GM12878 (cell line): ENCODE measurements around the gene FMOD. TPM values are rescaled to one million over a fixed set of nuclear protein-coding genes. Genes with fewer than 3 reads are reported as not detected.

Source experiments
- BMI1 ChIP-seq: fragments of 450-650 bp; IDR thresholded peaks from 2 replicates; pipeline ENCODE4 v1.6.1; 2016; ENCODE audit warnings: mild to moderate bottlenecking, moderate library complexity, borderline replicate concordance
- CBFB ChIP-seq: IDR thresholded peaks from 2 replicates; pipeline ENCODE4 v1.6.1; 2016; ENCODE audit warnings: antibody characterized with exemption, low read depth
- NFIC ChIP-seq: IDR thresholded peaks from 2 replicates; pipeline ENCODE4 v1.6.1; 2012; ENCODE audit warnings: low read depth, mild to moderate bottlenecking, inconsistent platforms, low read length, moderate library complexity
- NRF1 ChIP-seq: conservative IDR thresholded peaks from 2 replicates; pipeline ENCODE4 v1.6.1; 2011; ENCODE audit warnings: mild to moderate bottlenecking, low read depth, low read length, improper control_type of control experiment
- POLR2A ChIP-seq: IDR thresholded peaks from 2 replicates; pipeline ENCODE4 v1.6.1; 2011; ENCODE audit warnings: low read depth, mild to moderate bottlenecking, low read length
- RAD21 ChIP-seq: IDR thresholded peaks from 2 replicates; pipeline ENCODE4 v1.6.1; 2011; ENCODE audit warnings: mild to moderate bottlenecking, low read depth, low read length, moderate library complexity; ENCODE audit not compliant: insufficient read depth
- RCOR1 ChIP-seq: conservative IDR thresholded peaks from 2 replicates; pipeline ENCODE4 v1.6.1; 2012; ENCODE audit warnings: low read depth, low read length, improper control_type of control experiment
- SREBF2 ChIP-seq: IDR thresholded peaks from 2 replicates; pipeline ENCODE4 v1.6.1; 2012; ENCODE audit warnings: mild to moderate bottlenecking, low read length
- YBX1 ChIP-seq: fragments of 450-650 bp; IDR thresholded peaks from 2 replicates; pipeline ENCODE4 v1.6.1; 2016; ENCODE audit warnings: antibody characterized with exemption
- polyA plus RNA-seq, 11 experiments: library from polyadenylated mRNA; depleted of rRNA in 4 of 11; unstranded in 6 of 11; stranded (reverse) in 5 of 11; fragments of >200 nt; fragmentation: Nextera tagmentation in 4 of 11; fragmentation: Illumina TruSeq in 1 of 11; extraction: Ambion mirVana in 4 of 11; extraction: Trizol in 1 of 11; gene quantifications; 1 replicate in 1 of 11; 2 replicates in 10 of 11; pipeline versions ENCODE4 v1.2.1 to v1.2.3, GENCODE V29; 2011 to 2016; ENCODE audit warnings: inconsistent platforms in 2 of 11, missing spikeins in 2 of 11, low read depth in 1 of 11
- total RNA-seq, 4 experiments: library from RNA; depleted of rRNA in 3 of 4; stranded (reverse); fragments of >200 nt in 3 of 4; fragmentation: Illumina TruSeq in 1 of 4; extraction: Trizol in 1 of 4; gene quantifications; 2 replicates each; pipeline versions ENCODE4 v1.2.1 to v1.2.3, GENCODE V29; 2013 to 2021
- TF ChIP-seq, protein P1 (sequence below), 3 experiments: IDR thresholded peaks in 2 of 3; conservative IDR thresholded peaks in 1 of 3; 2 replicates each; pipeline ENCODE4 v1.5.1; 2011; ENCODE audit warnings: low read depth in 3 of 3, low read length in 3 of 3, mild to moderate bottlenecking in 3 of 3, control low read depth in 2 of 3, moderate library complexity in 2 of 3, inconsistent platforms in 1 of 3, mixed read lengths in 1 of 3; ENCODE audit not compliant: control insufficient read depth in 2 of 3, insufficient read depth in 1 of 3; ENCODE audit errors: extremely low read depth in 1 of 3
- TF ChIP-seq, protein P2 (sequence below): fragments of 450-650 bp; IDR thresholded peaks from 2 replicates; pipeline ENCODE4 v1.6.1; 2017; ENCODE audit warnings: mild to moderate bottlenecking
- TF ChIP-seq, protein P3 (sequence below): fragments of 450-650 bp; IDR thresholded peaks from 2 replicates; pipeline ENCODE4 v1.6.1; 2016; ENCODE audit warnings: mild to moderate bottlenecking, moderate library complexity, borderline replicate concordance

Gene FMOD
- total and polyA plus RNA-seq, 10 of the 15 experiments (the other 5 are each of a cell fraction or from before 2014, with no cell fraction given), result 0.03 to 0.26 (median 0.11) TPM; not detected in 7

DNA sequence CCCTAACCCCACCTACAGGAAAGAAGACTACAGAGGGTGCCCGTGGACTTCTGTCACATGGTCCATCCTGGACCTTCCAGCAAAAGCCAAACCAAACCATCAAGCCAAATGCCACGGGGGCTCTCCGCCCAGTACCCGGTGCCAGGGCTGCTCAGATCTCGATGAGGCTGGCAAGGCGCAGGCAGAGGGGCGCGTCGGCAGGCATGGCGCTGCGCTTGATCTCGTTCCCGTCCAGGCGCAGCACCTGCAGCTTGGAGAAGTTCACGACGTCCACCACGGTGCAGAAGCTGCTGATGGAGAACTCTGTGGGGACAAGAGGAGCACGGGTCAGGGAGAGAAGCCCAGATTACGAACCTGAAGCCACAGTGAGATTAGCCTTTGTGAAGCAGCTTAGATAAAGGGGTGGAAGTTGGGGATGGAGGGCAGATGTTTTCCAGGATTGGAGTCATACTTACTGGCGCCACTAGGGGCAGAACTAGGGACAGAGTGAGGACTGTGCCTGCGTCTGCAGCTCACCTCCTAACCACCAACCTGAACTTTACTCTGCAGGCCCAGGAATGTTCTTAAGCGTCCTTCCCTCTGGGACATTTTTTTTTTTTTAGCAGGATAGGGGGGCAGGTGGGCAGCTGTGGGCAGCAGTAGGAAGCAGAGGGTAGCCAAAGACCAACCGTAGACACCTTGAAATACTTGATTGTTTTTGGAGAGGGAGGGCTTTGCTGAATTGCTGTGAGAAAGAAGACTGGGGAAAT, 8.6 kb downstream of the FMOD start (continued):
- TF ChIP-seq, protein P1, sequence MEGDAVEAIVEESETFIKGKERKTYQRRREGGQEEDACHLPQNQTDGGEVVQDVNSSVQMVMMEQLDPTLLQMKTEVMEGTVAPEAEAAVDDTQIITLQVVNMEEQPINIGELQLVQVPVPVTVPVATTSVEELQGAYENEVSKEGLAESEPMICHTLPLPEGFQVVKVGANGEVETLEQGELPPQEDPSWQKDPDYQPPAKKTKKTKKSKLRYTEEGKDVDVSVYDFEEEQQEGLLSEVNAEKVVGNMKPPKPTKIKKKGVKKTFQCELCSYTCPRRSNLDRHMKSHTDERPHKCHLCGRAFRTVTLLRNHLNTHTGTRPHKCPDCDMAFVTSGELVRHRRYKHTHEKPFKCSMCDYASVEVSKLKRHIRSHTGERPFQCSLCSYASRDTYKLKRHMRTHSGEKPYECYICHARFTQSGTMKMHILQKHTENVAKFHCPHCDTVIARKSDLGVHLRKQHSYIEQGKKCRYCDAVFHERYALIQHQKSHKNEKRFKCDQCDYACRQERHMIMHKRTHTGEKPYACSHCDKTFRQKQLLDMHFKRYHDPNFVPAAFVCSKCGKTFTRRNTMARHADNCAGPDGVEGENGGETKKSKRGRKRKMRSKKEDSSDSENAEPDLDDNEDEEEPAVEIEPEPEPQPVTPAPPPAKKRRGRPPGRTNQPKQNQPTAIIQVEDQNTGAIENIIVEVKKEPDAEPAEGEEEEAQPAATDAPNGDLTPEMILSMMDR (IDR thresholded peaks at IDR 0.05 in 2 of 3, conservative IDR thresholded peaks at IDR 0.05 in 1 of 3; ENCODE audit: control insufficient read depth in 2 of 3, extremely low read depth in 1 of 3, insufficient read depth in 1 of 3, low read depth in 3 of 3, low read length in 3 of 3), result peak; percentile 61 to 89 (median 87)
- peak; percentile 50 for TF ChIP-seq RAD21
- TF ChIP-seq YBX1, result no peak
- no peak for TF ChIP-seq POLR2A
- TF ChIP-seq NFIC, result no peak
- no peak for TF ChIP-seq RCOR1
- no peak for TF ChIP-seq CBFB
- TF ChIP-seq NRF1, result no peak
- no peak for TF ChIP-seq BMI1
- TF ChIP-seq, protein P2, sequence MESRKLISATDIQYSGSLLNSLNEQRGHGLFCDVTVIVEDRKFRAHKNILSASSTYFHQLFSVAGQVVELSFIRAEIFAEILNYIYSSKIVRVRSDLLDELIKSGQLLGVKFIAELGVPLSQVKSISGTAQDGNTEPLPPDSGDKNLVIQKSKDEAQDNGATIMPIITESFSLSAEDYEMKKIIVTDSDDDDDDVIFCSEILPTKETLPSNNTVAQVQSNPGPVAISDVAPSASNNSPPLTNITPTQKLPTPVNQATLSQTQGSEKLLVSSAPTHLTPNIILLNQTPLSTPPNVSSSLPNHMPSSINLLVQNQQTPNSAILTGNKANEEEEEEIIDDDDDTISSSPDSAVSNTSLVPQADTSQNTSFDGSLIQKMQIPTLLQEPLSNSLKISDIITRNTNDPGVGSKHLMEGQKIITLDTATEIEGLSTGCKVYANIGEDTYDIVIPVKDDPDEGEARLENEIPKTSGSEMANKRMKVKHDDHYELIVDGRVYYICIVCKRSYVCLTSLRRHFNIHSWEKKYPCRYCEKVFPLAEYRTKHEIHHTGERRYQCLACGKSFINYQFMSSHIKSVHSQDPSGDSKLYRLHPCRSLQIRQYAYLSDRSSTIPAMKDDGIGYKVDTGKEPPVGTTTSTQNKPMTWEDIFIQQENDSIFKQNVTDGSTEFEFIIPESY, result no peak
- TF ChIP-seq, protein P3, sequence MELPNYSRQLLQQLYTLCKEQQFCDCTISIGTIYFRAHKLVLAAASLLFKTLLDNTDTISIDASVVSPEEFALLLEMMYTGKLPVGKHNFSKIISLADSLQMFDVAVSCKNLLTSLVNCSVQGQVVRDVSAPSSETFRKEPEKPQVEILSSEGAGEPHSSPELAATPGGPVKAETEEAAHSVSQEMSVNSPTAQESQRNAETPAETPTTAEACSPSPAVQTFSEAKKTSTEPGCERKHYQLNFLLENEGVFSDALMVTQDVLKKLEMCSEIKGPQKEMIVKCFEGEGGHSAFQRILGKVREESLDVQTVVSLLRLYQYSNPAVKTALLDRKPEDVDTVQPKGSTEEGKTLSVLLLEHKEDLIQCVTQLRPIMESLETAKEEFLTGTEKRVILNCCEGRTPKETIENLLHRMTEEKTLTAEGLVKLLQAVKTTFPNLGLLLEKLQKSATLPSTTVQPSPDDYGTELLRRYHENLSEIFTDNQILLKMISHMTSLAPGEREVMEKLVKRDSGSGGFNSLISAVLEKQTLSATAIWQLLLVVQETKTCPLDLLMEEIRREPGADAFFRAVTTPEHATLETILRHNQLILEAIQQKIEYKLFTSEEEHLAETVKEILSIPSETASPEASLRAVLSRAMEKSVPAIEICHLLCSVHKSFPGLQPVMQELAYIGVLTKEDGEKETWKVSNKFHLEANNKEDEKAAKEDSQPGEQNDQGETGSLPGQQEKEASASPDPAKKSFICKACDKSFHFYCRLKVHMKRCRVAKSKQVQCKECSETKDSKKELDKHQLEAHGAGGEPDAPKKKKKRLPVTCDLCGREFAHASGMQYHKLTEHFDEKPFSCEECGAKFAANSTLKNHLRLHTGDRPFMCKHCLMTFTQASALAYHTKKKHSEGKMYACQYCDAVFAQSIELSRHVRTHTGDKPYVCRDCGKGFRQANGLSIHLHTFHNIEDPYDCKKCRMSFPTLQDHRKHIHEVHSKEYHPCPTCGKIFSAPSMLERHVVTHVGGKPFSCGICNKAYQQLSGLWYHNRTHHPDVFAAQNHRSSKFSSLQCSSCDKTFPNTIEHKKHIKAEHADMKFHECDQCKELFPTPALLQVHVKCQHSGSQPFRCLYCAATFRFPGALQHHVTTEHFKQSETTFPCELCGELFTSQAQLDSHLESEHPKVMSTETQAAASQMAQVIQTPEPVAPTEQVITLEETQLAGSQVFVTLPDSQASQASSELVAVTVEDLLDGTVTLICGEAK, result no peak
- TF ChIP-seq SREBF2, result no peak
